ENCODE data around the gene DSG3.

DSG3 gene

DNA sequence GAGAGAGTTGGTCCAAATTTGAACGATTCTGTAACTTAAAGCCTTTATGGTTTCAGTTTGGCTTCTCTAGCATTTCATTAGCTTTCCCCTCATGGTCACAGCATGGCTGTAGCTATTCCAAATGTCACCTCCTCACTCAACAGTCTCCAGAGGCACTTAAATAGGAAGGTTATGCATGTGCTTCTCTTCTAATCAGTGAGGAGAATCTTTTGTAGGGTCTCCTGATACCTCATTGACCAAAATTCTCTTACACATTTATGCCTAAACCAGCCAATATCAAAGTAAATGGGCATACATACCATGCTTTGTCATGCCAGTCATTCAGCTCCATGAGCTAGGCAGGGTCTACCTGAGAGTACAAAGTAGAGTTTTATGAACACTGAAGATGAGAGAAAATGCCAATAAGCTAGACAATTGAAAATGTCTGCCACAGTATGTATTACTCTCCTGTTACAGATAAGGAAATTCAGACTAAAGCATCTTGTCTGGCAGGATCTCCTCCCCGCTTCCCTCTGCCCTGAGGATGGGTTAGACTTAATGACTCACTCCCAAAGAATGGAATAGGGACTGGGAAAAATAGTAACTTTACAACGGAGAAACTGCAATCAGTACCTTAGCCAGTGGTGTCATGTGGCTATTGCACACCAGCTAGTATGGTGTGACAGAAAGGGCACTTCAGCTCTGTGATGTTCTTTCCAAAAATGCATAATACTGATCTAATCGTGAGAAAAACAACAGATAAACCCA is 65.8 kb downstream of the DSG3 start:
- in situ Hi-C loops (cut with MboI; ENCODE audit: low sequenced_read_pairs), result no loop called here

DNA sequence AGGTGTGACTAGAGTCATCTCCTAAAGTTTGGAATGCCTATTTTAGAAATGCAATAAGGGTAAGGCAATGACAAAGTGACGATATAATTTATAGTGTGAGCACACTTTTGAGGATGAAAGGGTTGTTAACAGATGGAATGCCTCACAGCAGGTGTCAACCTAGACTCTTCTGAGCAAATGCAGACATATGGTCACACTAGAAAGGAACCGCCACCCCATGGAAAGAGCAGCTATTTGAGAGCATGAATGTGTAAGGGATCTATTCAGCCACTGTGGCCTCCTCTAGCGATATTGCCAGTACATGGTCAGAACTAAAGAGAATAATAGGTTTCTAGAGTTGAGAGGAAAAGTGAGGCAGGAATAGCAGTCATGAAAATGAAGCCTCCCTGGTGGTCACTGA is 68.9 kb downstream of the DSG3 start:
- in situ Hi-C loops (cut with MboI; ENCODE audit: low sequenced_read_pairs), result no loop called here

DNA sequence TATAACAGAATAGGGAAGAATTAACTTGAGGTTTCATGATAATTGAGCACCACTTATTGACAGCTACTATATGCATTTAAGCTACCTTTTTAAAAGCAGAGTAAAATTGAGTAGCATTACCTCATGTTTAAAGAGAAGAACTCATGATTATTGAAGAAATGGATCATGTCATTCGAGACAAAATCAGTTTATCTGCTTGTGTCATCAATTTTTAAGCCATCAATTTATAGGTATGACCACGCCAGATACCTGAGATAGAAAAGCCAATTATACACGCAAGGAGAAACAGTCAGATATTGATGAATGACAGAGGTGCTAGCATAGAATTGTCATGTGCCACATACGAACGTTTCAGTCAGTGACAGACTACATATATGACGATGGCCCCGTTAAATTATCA is 78.8 kb downstream of the DSG3 start:
- in situ Hi-C loops (cut with MboI; ENCODE audit: low sequenced_read_pairs), result no loop called here
